Transverse colon (tissue), 4 donors: ENCODE data around the gene PXN.

Source experiments
- EP300 ChIP-seq: sonication (generic); formaldehyde crosslinking; IDR thresholded peaks from one replicate; pipeline ENCODE4 v1.6.1; 2017; ENCODE audit warnings: antibody characterized with exemption, low read depth
- POLR2A ChIP-seq: fragments of 450-650 bp; IDR thresholded peaks from one replicate; pipeline ENCODE4 v1.6.1; 2016; ENCODE audit warnings: antibody characterized with exemption, mild to moderate bottlenecking, moderate library complexity
- POLR2AphosphoS5 ChIP-seq, 3 donors: sonication (generic); formaldehyde crosslinking; IDR thresholded peaks; one replicate each; pipeline ENCODE4 v1.6.1; 2016; ENCODE audit warnings: antibody characterized with exemption in 3 of 3
- TF ChIP-seq, protein P1 (sequence below), 5 experiments: fragments of 200-600 bp in 3 of 5; fragments of 450-650 bp in 2 of 5; sonication (generic) in 3 of 5; IDR thresholded peaks; 1 replicate in 2 of 5; 2 replicates in 3 of 5; pipeline ENCODE4 v1.5.1; 2016 to 2017; ENCODE audit warnings: antibody characterized with exemption in 5 of 5, inconsistent platforms in 3 of 5, mild to moderate bottlenecking in 2 of 5, moderate library complexity in 1 of 5

DNA sequence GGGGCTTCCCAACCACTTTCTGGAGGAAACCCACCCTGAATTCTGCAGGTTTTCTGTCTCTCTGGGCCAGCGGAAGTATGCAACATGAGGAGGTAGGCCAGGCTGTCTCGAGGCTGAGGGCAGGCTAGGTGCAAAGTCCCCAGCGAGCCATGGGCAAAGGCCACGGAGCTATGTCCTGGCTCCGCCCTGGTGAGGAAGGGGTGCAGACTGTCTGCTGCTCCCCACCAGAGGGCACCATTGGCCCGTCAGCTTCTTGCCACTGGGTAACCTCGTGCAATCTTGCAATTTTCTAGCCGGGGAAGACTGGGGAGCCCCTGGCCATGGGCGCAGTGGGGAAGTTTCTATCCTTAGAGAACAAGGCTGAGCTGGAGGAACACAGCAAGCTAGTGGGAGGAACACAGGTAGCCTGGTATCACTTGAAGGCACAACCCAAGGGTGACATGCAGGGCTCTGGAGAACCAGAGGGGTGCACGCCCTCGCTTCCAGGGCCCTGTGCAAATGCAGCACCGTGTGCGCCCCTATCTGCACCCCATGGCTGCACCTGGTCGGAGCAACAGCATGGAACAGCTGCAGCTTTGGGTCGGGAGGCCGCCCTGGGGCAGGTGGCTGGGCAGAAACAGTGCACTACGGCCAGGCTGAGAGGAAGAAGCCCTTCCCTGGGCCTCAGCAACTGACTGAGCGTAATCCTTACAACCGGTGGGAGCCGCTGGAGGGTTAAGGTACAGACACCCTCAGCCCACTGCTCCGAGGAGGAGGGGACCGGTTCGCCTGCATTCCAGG is 37.0 kb downstream of the PXN start:
- TF ChIP-seq, protein P1, sequence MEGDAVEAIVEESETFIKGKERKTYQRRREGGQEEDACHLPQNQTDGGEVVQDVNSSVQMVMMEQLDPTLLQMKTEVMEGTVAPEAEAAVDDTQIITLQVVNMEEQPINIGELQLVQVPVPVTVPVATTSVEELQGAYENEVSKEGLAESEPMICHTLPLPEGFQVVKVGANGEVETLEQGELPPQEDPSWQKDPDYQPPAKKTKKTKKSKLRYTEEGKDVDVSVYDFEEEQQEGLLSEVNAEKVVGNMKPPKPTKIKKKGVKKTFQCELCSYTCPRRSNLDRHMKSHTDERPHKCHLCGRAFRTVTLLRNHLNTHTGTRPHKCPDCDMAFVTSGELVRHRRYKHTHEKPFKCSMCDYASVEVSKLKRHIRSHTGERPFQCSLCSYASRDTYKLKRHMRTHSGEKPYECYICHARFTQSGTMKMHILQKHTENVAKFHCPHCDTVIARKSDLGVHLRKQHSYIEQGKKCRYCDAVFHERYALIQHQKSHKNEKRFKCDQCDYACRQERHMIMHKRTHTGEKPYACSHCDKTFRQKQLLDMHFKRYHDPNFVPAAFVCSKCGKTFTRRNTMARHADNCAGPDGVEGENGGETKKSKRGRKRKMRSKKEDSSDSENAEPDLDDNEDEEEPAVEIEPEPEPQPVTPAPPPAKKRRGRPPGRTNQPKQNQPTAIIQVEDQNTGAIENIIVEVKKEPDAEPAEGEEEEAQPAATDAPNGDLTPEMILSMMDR (IDR thresholded peaks at IDR 0.05) = peak; percentile 92 to 98 (median 95)
- no peak for TF ChIP-seq POLR2A
- no peak for TF ChIP-seq EP300
- peak; percentile 31 to 65 (median 62) for TF ChIP-seq POLR2AphosphoS5 (IDR thresholded peaks at IDR 0.05)
